Astrocyte (in vitro differentiated cells and primary cell): ENCODE measurements around the gene ADCY3. TPM values are rescaled to one million over a fixed set of nuclear protein-coding genes. Genes with fewer than 3 reads are reported as not detected.

Experiments
- DNase-seq: peaks from one replicate; pipeline ENCODE4 v3.0.0-alpha.2; 2010; ENCODE audit warnings: low read depth
- FAIRE-seq: peaks from 2 replicates; lab custom pipeline; 2011; peaks lifted over from hg19 to GRCh38; lab: Jason Lieb, UNC
- H2AFZ ChIP-seq: 2 replicates; pipeline ENCODE4 v1.6.0; 2012; ENCODE audit warnings: low read depth, low read length, inconsistent platforms
- H3K27ac ChIP-seq: 2 replicates; pipeline ENCODE4 v1.5.1; 2011; ENCODE audit warnings: low read depth, low read length, inconsistent platforms
- H3K27me3 ChIP-seq: 2 replicates; pipeline ENCODE4 v1.6.0; 2011; ENCODE audit warnings: low read length, inconsistent platforms; ENCODE audit not compliant: insufficient read depth
- H3K36me3 ChIP-seq: 2 replicates; pipeline ENCODE4 v1.5.1; 2011; ENCODE audit warnings: low read length, inconsistent platforms; ENCODE audit not compliant: insufficient read depth
- H3K4me1 ChIP-seq: 2 replicates; pipeline ENCODE4 v1.5.1; 2011; ENCODE audit warnings: low read length, inconsistent platforms; ENCODE audit not compliant: insufficient read depth
- H3K4me2 ChIP-seq: 2 replicates; pipeline ENCODE4 v1.6.0; 2012; ENCODE audit warnings: low read length, inconsistent platforms
- H3K4me3 ChIP-seq: 2 replicates; pipeline ENCODE4 v1.5.1; 2011; ENCODE audit warnings: low read depth, mild to moderate bottlenecking, low read length, inconsistent platforms; ENCODE audit not compliant: insufficient read depth
- H3K79me2 ChIP-seq: 2 replicates; pipeline ENCODE4 v1.6.0; 2012; ENCODE audit warnings: mild to moderate bottlenecking, low read length, inconsistent platforms; ENCODE audit not compliant: insufficient read depth
- H3K9ac ChIP-seq: 2 replicates; pipeline ENCODE4 v1.6.0; 2012; ENCODE audit warnings: mild to moderate bottlenecking, low read length, inconsistent platforms
- H3K9me3 ChIP-seq: 2 replicates; pipeline ENCODE4 v1.5.1; 2012; ENCODE audit warnings: low read depth, mild to moderate bottlenecking, low read length, inconsistent platforms; ENCODE audit not compliant: insufficient read depth
- H4K20me1 ChIP-seq: 2 replicates; pipeline ENCODE4 v1.6.0; 2012; ENCODE audit warnings: low read length, inconsistent platforms; ENCODE audit not compliant: insufficient read depth
- H3K27ac Mint-ChIP-seq: one replicate; pipeline ENCODE4 v1.8.0; 2021; ENCODE audit warnings: mild to moderate bottlenecking, mixed read lengths; ENCODE audit not compliant: unreplicated experiment
- H3K27me3 Mint-ChIP-seq: one replicate; pipeline ENCODE4 v1.8.0; 2021; ENCODE audit warnings: low read depth, mixed read lengths; ENCODE audit not compliant: unreplicated experiment
- H3K36me3 Mint-ChIP-seq: one replicate; pipeline ENCODE4 v1.8.0; 2021; ENCODE audit warnings: low read depth, mixed read lengths; ENCODE audit not compliant: unreplicated experiment
- H3K4me1 Mint-ChIP-seq: one replicate; pipeline ENCODE4 v1.8.0; 2021; ENCODE audit warnings: low read depth, mixed read lengths; ENCODE audit not compliant: unreplicated experiment
- H3K4me3 Mint-ChIP-seq: one replicate; pipeline ENCODE4 v1.8.0; 2021; ENCODE audit warnings: mild to moderate bottlenecking, moderate library complexity, mixed read lengths; ENCODE audit not compliant: unreplicated experiment
- H3K9me3 Mint-ChIP-seq: one replicate; pipeline ENCODE4 v1.8.0; 2021; ENCODE audit warnings: mild to moderate bottlenecking, mixed read lengths; ENCODE audit not compliant: unreplicated experiment
- CTCF ChIP-seq: IDR thresholded peaks from 2 replicates; pipeline ENCODE4 v1.5.1; 2011; ENCODE audit warnings: low read depth, mild to moderate bottlenecking, inconsistent platforms, low read length, moderate library complexity; ENCODE audit not compliant: insufficient read depth
- EZH2 ChIP-seq: IDR thresholded peaks from 2 replicates; pipeline ENCODE4 v1.6.1; 2012; ENCODE audit warnings: mild to moderate bottlenecking, low read length, inconsistent platforms; ENCODE audit not compliant: insufficient read depth
- total RNA-seq: library from RNA; stranded (reverse); gene quantifications from 2 replicates; pipeline ENCODE4 v1.2.1, GENCODE V29; 2021

ADCY3 gene
- total RNA-seq, 1 donor from 2014 or later = 12.5 TPM

DNA sequence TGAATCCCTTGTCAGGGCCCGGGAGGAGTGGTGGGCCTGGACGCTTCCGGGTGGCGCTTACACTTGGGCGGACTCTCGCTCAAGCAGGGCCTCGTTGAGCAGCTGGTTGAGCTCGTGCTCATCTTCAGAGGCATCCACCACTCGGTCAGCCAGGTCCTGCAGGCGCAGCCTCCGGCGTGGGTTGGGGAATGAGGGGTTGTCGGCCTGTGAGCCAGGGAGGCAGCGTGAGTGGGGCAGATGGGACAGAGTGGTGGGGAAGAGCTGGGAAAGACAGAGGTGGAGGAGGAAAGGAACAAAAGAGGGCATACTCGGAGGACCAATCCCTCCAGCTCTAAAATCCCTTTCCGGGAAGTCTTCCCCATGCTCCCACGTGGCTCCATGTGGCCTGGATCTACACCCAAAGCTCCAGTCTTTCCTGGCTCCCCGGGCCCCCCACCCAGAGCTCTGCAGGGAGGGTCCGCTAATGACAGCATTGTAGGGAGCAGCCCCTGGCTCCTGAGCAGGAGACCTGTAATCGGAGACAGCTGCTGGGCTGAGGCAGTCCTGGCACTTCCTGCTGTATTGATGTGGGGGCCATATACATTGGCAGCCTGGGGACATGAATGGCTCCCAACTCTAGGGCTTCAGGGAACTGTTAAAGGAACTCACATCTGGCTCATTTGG lies 85.2 kb downstream of the ADCY3 start:
- H3K9me3 Mint-ChIP-seq = no peaks in the 10 kb centered on the region
- DNase-seq (no peak), FAIRE-seq (no peak)
- TF ChIP-seq EZH2 = no peak
- no peak for TF ChIP-seq CTCF
- Histone ChIP-seq H3K4me2 (no peak overlapping the region), H3K36me3 (no peaks in the 10 kb centered on the region), H3K4me3 (no peak overlapping the region), H3K4me1 (peaks cover 8% of the 10 kb centered on the region), H3K9ac (no peak overlapping the region), H4K20me1 (no peaks in the 10 kb centered on the region), H3K9me3 (no peaks in the 10 kb centered on the region), H2AFZ (no peak overlapping the region), H3K79me2 (no peaks in the 10 kb centered on the region), H3K27ac (no peak overlapping the region), H3K27me3 (no peaks in the 10 kb centered on the region)
- H3K4me3 Mint-ChIP-seq = no peak overlapping the region
- no peaks in the 10 kb centered on the region for H3K27me3 Mint-ChIP-seq
- peaks cover 11% of the 10 kb centered on the region for H3K36me3 Mint-ChIP-seq
- H3K27ac Mint-ChIP-seq = no peak overlapping the region
- no peaks in the 10 kb centered on the region for H3K4me1 Mint-ChIP-seq

DNA sequence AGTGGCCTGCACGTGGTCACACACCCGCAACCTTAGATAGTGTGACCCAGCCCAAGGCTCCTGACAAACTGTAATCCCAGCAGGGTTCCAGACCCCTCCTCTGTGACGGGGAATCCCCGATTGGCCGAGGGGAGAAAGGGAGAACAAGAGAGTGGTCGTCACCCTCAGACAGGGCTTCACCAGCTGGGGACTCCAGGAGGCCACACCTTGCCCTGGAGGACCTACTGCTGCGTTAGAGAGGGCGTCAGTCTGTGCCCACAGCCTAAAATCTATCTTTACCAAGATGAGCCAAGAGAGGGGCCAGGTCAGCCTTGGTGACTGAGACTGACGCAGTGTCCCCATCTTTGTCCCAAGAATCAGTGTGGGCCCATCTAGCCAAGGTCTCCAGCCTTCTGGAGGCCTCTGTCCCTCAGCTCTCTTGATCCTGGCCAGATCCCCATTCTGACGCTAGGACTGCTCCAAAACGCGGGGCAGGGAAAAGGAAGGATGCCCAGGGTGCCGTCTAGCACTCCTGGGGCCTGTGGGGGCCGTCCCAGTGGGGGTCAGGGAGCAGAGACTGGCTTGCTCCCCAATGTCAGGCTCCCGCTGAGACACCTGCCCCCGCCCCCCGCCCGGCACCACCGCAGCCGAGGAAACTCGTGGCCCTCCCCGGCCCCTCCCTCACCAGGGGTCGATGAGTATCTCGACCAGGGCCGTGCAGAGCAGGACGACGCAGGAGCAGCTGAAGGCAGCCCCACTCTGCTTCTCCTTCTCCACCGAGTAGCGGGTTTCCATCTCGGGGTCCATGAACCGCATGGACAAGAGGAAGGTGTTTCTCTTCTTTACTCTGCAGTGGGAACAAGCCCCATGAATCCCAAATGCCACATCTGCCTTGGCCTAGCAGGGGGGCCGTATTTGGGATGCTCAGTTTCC lies 86.0 kb downstream of the ADCY3 start:
- no peak overlapping the region for H3K27ac Mint-ChIP-seq
- no peak overlapping the region for H3K27ac ChIP-seq
- H3K9me3 ChIP-seq = no peaks in the 10 kb centered on the region
- H3K9me3 Mint-ChIP-seq = no peaks in the 10 kb centered on the region
- DNase-seq (no peak), FAIRE-seq (no peak)
- H3K4me2 ChIP-seq = no peak overlapping the region
- H3K79me2 ChIP-seq = no peaks in the 10 kb centered on the region
- peaks cover 11% of the 10 kb centered on the region for H3K36me3 Mint-ChIP-seq
- H4K20me1 ChIP-seq = no peaks in the 10 kb centered on the region
- H3K4me3 Mint-ChIP-seq = no peak overlapping the region
- H3K36me3 ChIP-seq = no peaks in the 10 kb centered on the region
- no peaks in the 10 kb centered on the region for H3K27me3 Mint-ChIP-seq
- no peak overlapping the region for H2AFZ ChIP-seq
- no peak for TF ChIP-seq EZH2
- TF ChIP-seq CTCF = no peak
- H3K4me1 ChIP-seq = peaks cover 8% of the 10 kb centered on the region
- H3K9ac ChIP-seq = no peak overlapping the region
- H3K4me3 ChIP-seq = no peak overlapping the region
- no peaks in the 10 kb centered on the region for H3K27me3 ChIP-seq
- H3K4me1 Mint-ChIP-seq = no peaks in the 10 kb centered on the region
